HG02759 (cell line): ENCODE data around the gene MUCL3.
A peak's percentile ranks its signal among the peaks of the same experiment; 100 is the strongest.
"Not testable (repeated sequence)": the region's sequence is repeated elsewhere in the genome, so short reads cannot be mapped to it uniquely, and the experiment has no call there.

Source experiments
- ATAC-seq: cut with Tn5 transposase; IDR thresholded peaks from one replicate; pipeline ENCODE4 v1.9.1; 2021; ENCODE audit warnings: mild to moderate bottlenecking, moderate library complexity; ENCODE audit not compliant: unreplicated experiment

MUCL3 gene

DNA sequence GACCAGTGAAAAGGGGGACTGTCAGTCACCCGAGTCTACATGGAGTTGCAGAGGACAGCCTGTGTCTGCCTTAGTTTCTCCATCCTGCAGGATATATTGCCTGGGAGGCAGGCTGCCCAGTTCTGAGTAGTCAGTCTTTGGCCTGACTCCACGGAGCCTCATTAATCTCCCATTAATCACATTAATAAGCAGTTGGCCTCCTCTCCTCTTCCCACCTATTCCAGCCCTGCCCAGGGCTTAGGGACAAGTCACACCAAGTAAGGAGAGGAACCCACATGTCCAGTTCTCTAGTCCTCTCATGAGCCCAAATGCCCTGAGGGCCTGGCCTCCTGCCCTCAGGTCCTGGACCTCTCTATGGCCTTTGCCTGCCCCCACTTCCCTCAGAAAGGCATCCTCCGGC lies 1.3 kb upstream of the MUCL3 start:
- no peak for ATAC-seq

DNA sequence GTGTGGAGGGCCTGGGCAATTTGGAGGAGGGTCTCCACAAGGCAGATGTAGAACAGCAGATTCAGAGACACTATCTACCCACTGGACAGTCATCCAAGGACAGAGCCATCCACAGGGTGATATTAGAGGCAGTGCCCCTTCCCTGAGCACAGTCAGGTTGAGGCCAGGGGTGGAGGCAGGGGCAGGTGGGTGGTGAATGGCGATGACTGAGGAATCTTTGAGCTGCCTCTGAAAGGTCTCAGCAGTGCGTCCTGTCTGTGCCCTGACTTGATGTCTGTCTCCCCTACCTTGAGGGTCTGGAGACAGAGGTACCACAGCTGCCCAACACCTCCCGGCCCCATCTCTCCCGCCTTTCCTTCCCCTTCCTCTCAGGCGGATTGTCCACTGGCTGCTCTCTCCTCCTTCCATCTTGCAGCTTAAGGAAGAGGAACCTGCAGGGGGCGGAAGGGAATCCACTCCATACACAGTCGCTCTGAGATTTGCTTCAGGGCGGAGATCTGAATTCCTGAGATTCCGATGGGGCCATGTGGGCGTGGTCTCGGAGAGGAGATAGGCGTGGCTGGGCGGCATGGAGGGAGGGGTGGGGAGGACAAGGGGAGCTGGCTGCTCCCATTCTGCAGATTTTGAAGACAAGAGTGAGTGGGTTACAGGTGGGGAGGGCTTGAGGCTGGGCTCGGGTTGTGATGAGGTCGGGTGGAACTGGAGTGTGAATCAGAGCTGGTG lies 1.7 kb downstream of the MUCL3 start:
- ATAC-seq: no peak

DNA sequence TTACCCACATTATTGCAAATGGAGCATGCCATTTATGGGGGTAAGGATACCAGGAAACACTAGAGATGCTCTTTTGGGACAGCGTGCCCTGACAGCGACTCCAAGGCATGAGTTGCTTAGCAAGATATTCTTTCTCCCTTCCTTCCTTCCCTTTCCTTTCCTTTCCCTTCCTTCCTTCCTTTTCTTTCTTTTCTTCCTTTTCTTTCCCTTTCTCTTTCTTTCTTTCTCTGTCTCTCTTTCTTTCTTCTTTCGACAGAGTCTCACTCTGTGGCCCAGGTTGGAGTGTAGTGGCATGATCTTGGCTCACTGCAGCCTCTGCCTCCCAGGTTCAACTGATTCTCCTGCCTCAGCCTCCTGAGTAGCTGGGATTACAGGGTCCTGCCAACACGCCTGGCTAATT lies 3.3 kb downstream of the MUCL3 start:
- no peak for ATAC-seq

DNA sequence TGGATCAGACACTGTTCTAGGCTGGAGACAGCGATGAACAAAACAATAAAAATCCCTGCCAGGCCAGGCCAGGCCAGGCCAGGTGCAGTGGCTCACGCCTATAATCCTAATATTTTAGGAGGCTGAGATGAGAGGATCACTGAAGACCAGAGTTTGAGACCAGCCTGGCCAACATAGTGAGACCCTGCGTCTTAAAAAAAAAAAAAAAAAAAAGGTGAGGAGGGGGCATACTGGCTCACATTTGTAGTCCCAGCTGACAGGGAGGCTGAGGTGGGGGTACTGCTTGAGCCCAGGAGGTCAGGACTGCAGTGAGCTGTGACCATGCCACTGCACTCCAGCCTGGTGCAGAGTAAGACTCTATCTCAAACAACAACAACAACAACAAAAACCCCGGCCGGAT lies 4.5 kb downstream of the MUCL3 start:
- no peak for ATAC-seq

DNA sequence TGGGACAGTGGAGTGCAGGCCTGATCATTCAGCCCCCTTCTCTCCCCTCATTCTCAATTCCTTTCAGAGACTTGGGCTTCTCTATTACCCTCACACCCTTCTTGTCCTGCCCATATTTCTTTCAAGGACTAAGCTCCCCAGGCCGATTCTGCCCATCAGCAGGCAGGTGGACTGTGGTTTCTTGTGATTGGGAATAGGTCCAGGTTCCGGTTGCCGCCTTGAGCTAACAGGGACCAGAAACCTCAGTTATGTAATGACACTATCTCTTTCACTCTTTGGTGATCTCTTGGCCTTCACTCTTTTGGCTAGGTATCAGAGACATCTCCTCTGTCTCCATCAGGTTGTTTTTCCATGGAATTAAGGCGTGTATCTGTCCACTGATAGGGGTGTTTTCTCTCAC lies 6.5 kb downstream of the MUCL3 start:
- ATAC-seq: no peak

DNA sequence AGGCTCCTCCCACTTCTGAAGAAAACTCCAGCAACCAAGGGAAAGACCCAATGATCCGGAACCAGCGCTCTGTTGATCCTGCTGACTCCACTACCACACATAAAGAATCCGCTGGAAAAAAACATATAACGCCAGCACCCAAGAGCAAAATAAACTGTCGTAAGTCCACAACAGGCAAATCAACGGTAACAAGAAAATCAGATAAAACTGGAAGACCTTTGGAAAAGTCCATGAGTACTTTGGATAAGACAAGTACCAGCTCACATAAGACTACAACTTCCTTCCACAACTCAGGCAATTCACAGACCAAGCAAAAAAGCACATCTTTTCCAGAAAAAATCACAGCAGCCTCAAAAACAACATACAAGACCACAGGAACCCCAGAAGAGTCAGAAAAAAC lies 8.0 kb downstream of the MUCL3 start:
- no peak for ATAC-seq

DNA sequence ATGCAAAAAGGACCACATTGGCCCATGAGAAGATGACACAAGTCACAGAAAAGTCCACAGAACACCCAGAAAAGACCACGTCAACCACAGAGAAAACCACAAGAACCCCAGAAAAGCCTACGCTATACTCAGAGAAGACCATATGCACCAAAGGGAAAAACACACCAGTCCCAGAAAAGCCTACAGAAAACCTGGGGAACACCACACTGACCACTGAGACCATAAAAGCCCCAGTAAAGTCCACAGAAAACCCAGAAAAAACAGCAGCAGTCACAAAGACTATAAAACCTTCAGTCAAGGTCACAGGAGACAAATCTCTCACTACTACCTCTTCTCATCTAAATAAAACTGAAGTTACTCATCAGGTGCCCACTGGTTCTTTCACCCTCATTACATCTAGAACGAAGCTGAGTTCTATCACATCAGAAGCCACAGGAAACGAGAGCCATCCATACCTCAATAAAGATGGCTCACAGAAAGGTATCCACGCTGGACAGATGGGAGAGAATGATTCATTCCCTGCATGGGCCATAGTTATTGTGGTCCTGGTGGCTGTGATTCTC lies 11.2 kb downstream of the MUCL3 start:
- ATAC-seq: no peak

DNA sequence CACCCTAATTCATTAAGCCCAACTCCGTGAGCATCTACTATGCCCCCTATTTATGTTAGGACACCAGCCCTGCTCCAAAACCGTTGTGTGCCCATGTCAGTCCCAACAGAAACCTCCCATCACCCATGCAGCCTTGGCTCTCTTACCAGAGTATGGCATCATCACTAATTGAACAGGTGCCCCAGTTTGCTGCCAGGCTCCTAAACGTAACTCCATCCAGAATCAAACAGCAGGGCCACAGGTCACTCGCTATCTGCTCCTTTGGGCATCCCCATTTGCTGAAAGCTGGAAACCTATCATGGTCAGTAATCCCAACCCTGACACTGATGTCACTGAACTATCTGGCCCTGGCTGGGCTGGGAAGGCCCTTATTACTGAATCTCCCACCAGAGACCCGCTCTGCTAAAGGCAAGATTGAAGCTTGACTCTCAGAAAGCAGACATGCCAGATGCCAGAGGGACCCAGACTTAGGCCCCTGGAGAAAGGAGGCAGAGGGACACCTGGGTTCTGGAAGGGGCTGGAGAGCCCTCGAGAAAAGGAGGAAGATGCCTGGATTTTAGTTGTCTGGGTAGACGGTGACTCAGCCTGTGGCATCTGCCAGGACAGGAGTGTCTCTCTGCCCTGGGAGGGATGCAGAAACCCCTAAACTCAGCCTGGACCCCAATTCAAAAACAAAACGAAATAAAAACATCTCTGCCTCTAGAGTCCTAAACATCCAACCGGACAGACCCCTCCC lies 14.0 kb downstream of the MUCL3 start:
- no peak for ATAC-seq

DNA sequence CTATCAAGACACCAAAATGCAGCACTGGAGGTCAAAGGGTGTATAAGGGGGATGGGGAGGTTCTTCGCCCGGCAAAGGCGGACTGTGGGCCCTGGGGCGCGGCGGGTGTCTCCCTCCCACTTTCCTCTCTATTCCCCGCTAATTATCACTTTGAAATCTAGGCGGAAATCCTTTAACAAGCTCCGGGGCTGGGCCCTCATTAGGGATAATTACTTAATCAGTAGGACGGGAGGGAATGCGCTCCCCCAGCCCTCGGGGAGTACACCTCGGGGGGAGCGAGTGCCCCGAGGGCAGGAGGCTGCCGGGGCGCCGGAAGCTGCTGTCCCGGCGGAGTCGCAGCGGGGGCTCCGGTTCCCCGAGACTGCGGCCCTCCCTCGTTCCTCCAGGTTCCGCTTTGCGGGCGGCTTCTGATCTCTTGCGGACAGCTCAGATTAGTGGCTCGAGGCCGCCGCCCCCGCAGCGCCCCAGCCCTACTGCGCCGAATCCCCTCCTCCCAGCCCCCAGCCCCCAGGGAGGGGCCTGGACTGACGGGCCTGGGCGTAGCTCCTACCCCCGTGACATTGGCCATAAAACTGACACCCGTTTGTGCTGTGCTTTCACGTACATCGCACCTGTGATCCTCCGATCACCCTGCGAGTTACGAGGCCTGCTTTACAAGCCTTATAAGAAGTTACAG lies 14.7 kb downstream of the MUCL3 start:
- peak; percentile 73 for ATAC-seq

DNA sequence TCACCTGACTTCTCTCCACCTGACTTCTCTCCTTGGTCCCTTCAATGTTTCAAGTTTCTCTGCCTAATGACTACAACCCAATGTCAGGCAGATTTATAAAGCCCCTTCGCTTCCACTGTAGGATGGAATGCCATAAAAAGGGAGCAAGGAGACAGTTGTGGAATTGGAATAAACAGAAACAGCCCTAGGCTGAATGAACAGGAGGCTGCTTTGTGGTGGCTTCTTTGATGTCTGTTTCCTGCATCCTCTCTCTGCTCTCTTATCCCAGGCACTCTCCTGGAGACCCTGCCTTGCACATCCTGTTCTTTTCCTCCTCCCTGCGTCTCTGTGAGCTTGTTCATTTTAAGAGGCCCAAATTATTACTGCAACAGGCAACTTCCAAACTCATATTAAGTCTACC lies 16.9 kb downstream of the MUCL3 start:
- ATAC-seq: no peak

DNA sequence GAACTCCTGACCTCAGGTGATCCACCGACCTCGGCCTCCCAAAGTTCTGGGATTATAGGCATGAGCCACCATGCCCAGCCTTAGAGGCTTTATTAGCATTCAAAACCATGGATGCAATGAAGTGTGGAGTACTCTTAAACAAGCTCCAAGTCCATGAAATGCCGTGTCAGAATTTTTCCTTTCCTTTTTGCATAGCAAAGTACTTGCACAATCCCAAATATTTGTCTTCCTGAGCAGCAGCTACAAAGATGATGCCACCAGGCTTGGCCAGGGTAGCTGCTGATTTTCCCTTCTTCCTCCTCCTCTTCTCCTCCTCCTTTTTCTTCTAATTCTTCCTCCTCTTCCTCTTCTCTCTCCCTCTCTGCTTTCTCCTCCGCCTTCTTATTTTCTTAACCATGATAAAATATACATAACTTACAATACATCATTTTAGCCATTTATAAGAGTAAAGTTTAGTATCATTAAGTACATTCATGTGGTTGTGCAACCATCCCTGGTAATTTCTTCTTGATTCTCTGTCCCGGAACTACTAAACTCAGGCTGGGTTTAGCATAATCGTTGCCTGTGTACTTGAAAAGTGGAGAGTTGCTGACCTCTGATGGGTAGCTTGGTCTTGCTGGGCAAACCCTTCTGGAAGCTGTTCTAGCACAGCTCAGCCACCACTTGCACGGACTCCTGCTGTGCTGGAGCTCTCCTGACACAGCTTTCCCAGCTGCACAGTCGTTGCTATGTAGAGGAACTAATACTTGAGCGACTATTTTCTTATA lies 20.3 kb downstream of the MUCL3 start:
- ATAC-seq: no peak

DNA sequence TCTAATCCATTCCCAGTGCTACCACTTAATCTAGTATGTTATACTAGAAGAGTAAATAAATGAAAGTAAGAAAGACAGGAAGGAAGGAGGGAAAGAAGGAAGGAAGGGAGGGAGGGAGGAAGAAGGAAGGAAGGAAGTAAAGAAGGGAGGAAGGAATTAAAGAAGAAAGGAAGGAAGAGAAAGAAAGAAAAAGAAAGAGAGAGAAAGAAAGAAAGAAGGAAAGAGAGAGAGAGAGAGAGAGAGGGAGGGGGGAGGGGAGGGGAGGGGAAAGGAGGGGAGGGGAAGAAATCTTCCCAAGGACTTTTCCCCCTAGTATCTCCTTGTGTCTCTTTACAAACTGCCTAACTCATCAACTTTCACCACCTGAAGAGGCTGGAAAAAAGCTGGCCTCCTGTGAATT lies 21.9 kb downstream of the MUCL3 start:
- no peak for ATAC-seq

DNA sequence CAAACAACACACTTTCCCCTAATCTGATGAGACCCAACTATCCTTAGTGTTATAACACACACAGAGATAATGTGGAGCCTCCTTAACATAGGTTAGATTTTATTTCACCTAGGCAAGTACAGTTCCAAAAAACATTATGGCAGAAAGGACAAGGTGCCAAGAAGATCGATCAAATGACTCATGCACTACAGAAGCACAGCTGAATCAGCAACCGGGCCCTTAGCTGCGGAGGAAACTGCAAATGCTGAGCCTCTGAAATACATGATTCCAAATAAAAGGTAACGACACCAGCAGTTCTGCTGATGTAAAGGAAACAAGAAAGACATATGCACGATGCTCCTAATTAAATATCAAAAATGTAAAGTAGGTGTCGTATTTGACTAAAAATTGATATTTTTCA lies 22.9 kb downstream of the MUCL3 start:
- ATAC-seq: no peak

DNA sequence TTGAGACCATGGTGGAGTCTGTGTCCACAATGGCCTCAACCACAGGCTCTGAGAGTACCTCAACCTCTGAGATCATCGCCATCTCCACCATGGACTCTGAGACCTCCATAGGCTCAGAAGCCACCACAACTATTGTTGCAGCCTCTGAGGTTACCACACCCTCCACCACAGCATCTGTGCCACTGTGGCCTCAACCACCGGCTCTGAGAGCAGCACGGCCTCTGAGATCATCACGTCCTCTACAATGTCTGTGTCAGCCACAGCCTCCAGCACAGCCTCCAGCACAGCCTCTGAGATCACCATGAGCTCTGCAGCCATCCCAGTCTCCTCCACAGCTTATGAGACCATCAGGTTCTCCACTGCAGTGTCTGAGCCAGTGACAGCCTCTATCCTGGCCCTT lies 23.3 kb downstream of the MUCL3 start:
- no peak for ATAC-seq

DNA sequence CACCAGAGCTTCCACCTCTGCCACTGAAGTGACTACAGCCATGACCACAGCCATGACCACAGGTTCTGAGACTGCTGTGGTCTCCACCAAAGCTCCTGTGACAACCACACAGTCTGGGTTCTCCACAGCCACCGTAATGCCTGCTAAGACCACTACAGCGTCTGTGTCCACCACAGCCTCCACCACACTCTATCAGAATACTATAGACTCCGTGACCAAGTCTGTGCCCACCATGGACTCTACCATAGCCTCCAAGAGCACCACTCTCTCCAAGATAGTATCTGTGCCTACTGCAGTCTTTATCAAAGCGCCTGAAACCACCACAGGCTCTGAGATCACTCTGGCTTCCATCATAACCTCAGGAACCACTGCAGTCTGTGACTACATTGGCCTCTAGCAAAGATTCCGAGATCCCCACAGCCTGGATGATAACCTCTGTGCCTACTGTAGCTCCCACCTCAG lies 24.4 kb downstream of the MUCL3 start:
- no peak for ATAC-seq

DNA sequence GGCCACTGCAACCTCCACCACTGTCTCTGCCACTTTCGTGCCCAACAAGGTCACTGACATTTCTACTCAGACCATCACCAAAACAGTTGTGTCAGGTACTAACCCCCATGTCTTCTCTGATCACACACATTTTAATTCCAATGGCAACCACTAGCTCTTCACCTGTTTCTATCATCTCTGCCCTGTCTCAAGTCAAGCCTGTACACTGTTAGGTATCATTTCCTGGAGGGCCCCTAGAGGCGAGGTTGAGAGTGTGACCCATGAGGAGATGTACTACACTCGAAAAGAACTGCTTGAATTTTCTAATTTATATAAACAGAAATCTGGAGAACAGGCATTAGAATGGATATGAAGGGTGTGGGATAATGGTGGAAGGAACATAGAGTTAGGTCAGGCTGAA lies 25.4 kb downstream of the MUCL3 start:
- ATAC-seq: no peak

DNA sequence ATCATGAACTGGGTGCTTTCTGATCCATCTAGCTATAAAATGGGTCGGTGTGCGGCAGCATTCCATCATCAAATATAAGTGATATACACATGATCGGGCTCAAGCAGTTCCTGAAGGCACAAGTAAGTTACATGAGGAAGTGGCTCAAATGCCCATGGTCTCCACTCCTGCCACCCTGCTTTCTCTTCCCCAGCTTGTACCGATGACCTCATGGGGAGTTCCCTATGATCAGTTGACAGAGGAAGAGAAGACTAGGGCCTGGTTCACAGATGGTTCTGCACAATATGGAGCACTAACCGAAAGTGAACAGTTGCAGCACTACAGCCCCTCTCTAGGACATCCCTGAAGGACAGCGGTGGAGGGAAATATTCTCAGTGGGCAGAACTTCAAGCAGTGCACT lies 28.4 kb downstream of the MUCL3 start:
- not testable (repeated sequence) for ATAC-seq

DNA sequence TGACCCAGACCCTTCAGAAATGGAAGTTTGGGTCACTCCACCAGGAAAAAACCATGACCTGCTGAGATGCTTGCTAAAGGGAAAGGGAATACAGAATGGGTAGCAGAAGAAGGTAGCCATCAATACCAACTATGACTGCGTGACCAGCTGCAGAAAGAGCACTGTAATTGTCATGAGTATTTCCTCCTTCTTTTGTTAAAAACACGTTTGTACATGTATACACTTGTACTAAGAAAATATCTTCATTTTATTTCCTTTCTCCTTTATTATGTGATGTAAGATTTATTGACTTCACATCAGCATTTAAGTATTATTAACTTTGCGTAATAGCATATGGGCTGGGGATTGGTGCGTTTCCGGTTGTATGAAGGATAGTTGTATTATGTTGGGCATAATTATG lies 30.2 kb downstream of the MUCL3 start:
- ATAC-seq: no peak

DNA sequence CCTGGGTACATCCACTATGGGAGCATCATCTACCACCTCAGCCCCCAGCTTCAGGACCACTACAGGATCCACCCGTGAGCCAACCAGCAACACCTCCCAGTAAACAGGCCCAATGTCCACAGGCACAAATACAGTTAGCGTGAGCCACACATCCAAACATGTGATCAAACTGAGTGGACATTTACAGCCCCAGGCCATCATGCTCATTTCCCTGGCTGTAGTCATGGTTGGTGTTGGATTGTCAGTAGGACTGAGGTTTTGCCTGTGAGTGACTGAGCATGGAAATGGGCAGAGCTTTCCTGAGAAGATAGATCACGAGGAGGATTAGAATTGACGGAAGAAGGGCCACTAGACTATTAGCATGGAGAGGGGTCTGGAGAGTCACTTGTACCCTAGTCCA lies 32.0 kb downstream of the MUCL3 start:
- ATAC-seq: no peak

DNA sequence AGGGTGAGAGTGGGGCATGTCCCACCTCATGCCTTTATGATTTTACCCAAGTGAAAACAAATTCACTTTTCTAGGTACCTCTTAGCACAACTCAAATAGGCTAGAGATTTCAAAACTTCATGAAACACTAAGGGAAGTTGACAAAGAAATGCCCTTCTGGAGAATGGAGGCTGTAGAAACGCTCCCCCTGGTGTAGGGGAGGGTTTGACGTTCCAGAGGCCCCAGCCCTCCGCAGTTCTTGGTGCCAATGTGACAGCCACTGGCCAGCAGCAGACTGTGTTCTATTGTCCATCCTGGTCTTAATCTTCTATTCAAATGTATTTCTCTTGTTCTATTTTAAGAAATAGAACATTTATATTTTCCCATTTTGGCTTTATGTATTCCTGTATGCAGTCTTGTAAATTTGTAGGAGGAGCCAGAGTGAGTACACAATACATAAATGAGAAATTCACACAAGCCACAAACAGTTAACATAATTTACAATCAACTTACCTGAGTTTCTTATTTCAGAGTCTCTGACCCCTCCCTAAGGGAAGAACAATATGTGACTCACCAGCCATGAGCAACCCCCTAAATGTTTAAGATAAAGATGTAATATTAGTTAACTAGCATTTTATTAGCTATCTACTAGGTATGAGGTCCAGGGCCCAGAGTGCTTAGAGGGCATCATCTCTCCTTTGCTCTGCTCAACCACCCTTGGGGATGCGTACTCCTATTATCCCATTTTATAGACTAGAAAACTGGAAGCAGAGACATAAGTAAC lies 33.9 kb downstream of the MUCL3 start:
- no peak for ATAC-seq
